Natural killer cell (primary cell): Measurements from ENCODE around the gene PPP1R12C. TPM values are rescaled to one million over a fixed set of nuclear protein-coding genes. Genes with fewer than 3 reads are reported as not detected.

ENCODE experiments used
- ATAC-seq, 3 donors: fragments of 150-1000 bp in 2 of 3; fragments of 200-7000 bp in 1 of 3; cut with Tn5 transposase; 1 replicate in 1 of 3; 2 replicates in 2 of 3; pipeline ENCODE4 v1.10.0; 2021; ENCODE audit warnings: mild to moderate bottlenecking in 2 of 3, moderate library complexity in 2 of 3
- DNase-seq, 2 donors: peaks; one replicate each; pipeline versions ENCODE4 v3.0.0 to v3.0.0-alpha.2; 2013 to 2021; ENCODE audit warnings: mixed read lengths in 1 of 2
- H3K27ac ChIP-seq: one replicate; pipeline ENCODE4 v1.5.1; 2013; ENCODE audit warnings: mild to moderate bottlenecking, low read length
- H3K27me3 ChIP-seq: one replicate; pipeline ENCODE4 v1.6.1; 2013; ENCODE audit warnings: low read length; ENCODE audit not compliant: control insufficient read depth, insufficient read depth
- H3K36me3 ChIP-seq: one replicate; pipeline ENCODE4 v1.6.1; 2013; ENCODE audit warnings: low read length; ENCODE audit not compliant: control insufficient read depth, insufficient read depth
- H3K4me1 ChIP-seq: one replicate; pipeline ENCODE4 v1.6.1; 2013; ENCODE audit warnings: low read length; ENCODE audit not compliant: control insufficient read depth, insufficient read depth
- H3K4me3 ChIP-seq: one replicate; pipeline ENCODE4 v1.5.1; 2013; ENCODE audit warnings: low read length
- H3K9me3 ChIP-seq: one replicate; pipeline ENCODE4 v1.6.1; 2013; ENCODE audit warnings: low read length; ENCODE audit not compliant: control insufficient read depth, insufficient read depth
- H3K27ac Mint-ChIP-seq, 2 donors: one replicate each; pipeline ENCODE4 v1.8.0; 2022; ENCODE audit warnings: mild to moderate bottlenecking in 2 of 2, mixed read lengths in 2 of 2, moderate library complexity in 1 of 2
- H3K27me3 Mint-ChIP-seq, 2 donors: one replicate each; pipeline ENCODE4 v1.8.0; 2022; ENCODE audit warnings: low read depth in 2 of 2, mixed read lengths in 2 of 2
- H3K36me3 Mint-ChIP-seq: one replicate; pipeline ENCODE4 v1.8.0; 2022; ENCODE audit warnings: mixed read lengths
- H3K4me1 Mint-ChIP-seq, 2 donors: one replicate each; pipeline ENCODE4 v1.8.0; 2022; ENCODE audit warnings: mixed read lengths in 2 of 2
- H3K4me3 Mint-ChIP-seq: one replicate; pipeline ENCODE4 v1.8.0; 2022; ENCODE audit warnings: mild to moderate bottlenecking, moderate library complexity, mixed read lengths
- H3K9me3 Mint-ChIP-seq, 2 donors: one replicate each; pipeline ENCODE4 v1.8.0; 2022; ENCODE audit warnings: mixed read lengths in 2 of 2
- CTCF ChIP-seq: fragments of 200-600 bp; IDR thresholded peaks from one replicate; pipeline ENCODE4 v1.8.0; 2022; ENCODE audit warnings: antibody characterized with exemption
- WGBS: methylation state at CpG from one replicate; pipeline ENCODE4 v1.1.7; 2013; ENCODE audit warnings: missing lambda C conversion rate; ENCODE audit not compliant: insufficient coverage; 5-methylcytosine and 5-hydroxymethylcytosine counted together
- intact Hi-C: fragments of 100-400 bp; cut with micrococcal nuclease; formaldehyde crosslinking; loops from one replicate; pipeline ENCODE4 v1.14.2; 2022
- total RNA-seq, 4 donors: library from RNA; stranded (reverse); fragments of 120-200 nt in 1 of 4; gene quantifications; one replicate each; pipeline versions ENCODE4 v1.2.3 to v1.2.4, GENCODE V29; 2013 to 2022

PPP1R12C gene
- total RNA-seq, 3 donors from 2014 or later (not counting 1 experiment from before 2014, with no cell fraction given) = 162 to 178 (median 174) TPM

- H3K4me1 ChIP-seq = no peaks in the 10 kb centered on the region
- H3K4me3 Mint-ChIP-seq = no peak overlapping the region
- no peak for DNase-seq
These were observed 15.2 kb upstream of the PPP1R12C start for GRCh38 chr19:55132453-55133129.

GRCh38 chr19:55131421-55131820, 14.0 kb upstream of the PPP1R12C start:
- TF ChIP-seq CTCF = no peak
- Histone ChIP-seq H3K36me3 (no peaks in the 10 kb centered on the region), H3K27ac (no peak overlapping the region), H3K27me3 (peaks cover 5% of the 10 kb centered on the region), H3K4me3 (no peak overlapping the region), H3K9me3 (no peaks in the 10 kb centered on the region), H3K4me1 (no peaks in the 10 kb centered on the region)
- H3K27me3 Mint-ChIP-seq = peaks cover 14 to 38% of the 10 kb centered on the region in 2 donors
- no peak overlapping the region for H3K4me3 Mint-ChIP-seq
- ATAC-seq (no peak), DNase-seq (no peak)
- 94% methylated on average over 16 of the region's 16 CpGs for whole genome bisulfite sequencing
- no peaks in the 10 kb centered on the region for H3K36me3 Mint-ChIP-seq
- intact Hi-C loops = no loop called here
- no peaks in the 10 kb centered on the region for H3K4me1 Mint-ChIP-seq
- H3K27ac Mint-ChIP-seq = no peak overlapping the region
- H3K9me3 Mint-ChIP-seq = no peaks in the 10 kb centered on the region

More at GRCh38 chr19:55132453-55133129, 15.2 kb upstream of the PPP1R12C start:
- TF ChIP-seq CTCF = no peak
- no peaks in the 10 kb centered on the region for H3K36me3 Mint-ChIP-seq
- H3K27me3 ChIP-seq = peaks cover 5% of the 10 kb centered on the region
- H3K4me1 Mint-ChIP-seq = no peaks in the 10 kb centered on the region
- H3K9me3 Mint-ChIP-seq = no peaks in the 10 kb centered on the region
- no peak overlapping the region for H3K27ac Mint-ChIP-seq
- H3K4me3 ChIP-seq = no peak overlapping the region
- no peaks in the 10 kb centered on the region for H3K36me3 ChIP-seq
- intact Hi-C loops = no loop called here
- ATAC-seq = no peak
- H3K9me3 ChIP-seq = no peaks in the 10 kb centered on the region
- H3K27me3 Mint-ChIP-seq = peaks cover 3 to 29% of the 10 kb centered on the region in 2 donors
- 61% methylated on average over 14 of the region's 14 CpGs for WGBS
- H3K27ac ChIP-seq = no peak overlapping the region

DNA sequence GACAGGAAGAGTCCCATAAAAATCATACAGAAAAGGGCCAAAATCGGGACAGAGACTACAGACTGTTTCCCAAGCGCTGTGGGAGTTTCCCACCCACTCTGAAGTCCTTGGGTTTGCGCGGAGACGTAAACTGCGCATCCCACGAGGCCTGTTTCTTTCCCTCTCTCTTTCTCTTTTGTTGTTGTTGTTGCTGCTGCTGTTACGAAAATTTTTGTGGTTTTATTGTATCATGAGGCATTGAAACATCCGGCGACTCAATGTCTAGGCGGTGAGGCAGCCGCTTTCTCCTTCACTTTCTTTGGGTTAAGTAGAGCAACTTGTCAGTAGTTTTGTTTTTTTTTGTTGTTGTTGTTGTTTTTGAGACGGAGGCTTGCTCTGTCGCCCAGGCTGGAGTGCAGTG, 1.6 kb upstream of the PPP1R12C start:
- intact Hi-C loops = loop anchor here (5.0 kb wide), 1 partner anchor 37 kb away; no protein-coding TSS in a partner anchor
- H3K27ac ChIP-seq = no peak overlapping the region

More for the DNA sequence above, 1.6 kb upstream of the PPP1R12C start:
- DNase-seq (peak in 1 of 2 donors; percentile 53), ATAC-seq (no peak)
- no peaks in the 10 kb centered on the region for H3K36me3 Mint-ChIP-seq
- Histone ChIP-seq H3K9me3 (no peaks in the 10 kb centered on the region), H3K4me1 (peaks cover 39% of the 10 kb centered on the region), H3K27me3 (no peaks in the 10 kb centered on the region), H3K36me3 (no peaks in the 10 kb centered on the region), H3K4me3 (no peak overlapping the region)
- WGBS = 78% methylated on average over 14 of the region's 14 CpGs
- no peak for TF ChIP-seq CTCF
- H3K27me3 Mint-ChIP-seq = peaks cover 13 to 18% of the 10 kb centered on the region in 2 donors
- H3K4me3 Mint-ChIP-seq = peak overlapping the region; percentile 18
- no peaks in the 10 kb centered on the region for H3K9me3 Mint-ChIP-seq
- H3K27ac Mint-ChIP-seq = no peak overlapping the region
- peaks cover 36 to 44% of the 10 kb centered on the region in 2 donors for H3K4me1 Mint-ChIP-seq
